Stomach (tissue), 4 donors: ENCODE data around the gene PLGRKT.

Source experiments
- EP300 ChIP-seq: sonication (generic); formaldehyde crosslinking; IDR thresholded peaks from one replicate; pipeline ENCODE4 v1.6.1; 2017; ENCODE audit warnings: antibody characterized with exemption
- POLR2A ChIP-seq, 4 donors: fragments of 450-650 bp; IDR thresholded peaks; one replicate each; pipeline ENCODE4 v1.6.1; 2016; ENCODE audit warnings: antibody characterized with exemption in 4 of 4, control low read depth in 2 of 4, mild to moderate bottlenecking in 1 of 4, moderate library complexity in 1 of 4
- POLR2AphosphoS5 ChIP-seq, 3 donors: sonication (generic); formaldehyde crosslinking; IDR thresholded peaks; one replicate each; pipeline ENCODE4 v1.6.1; 2016; ENCODE audit warnings: antibody characterized with exemption in 3 of 3
- TF ChIP-seq, protein P1 (sequence below), 7 experiments: fragments of 450-650 bp in 4 of 7; fragments of 200-600 bp in 3 of 7; sonication (generic) in 3 of 7; IDR thresholded peaks; one replicate each; pipeline ENCODE4 v1.5.1; 2016 to 2019; ENCODE audit warnings: antibody characterized with exemption in 7 of 7, control low read depth in 2 of 7, mild to moderate bottlenecking in 1 of 7

GRCh38 chr9:5418481-5418880, 19.2 kb downstream of the PLGRKT start:
- TF ChIP-seq POLR2A (IDR thresholded peaks at IDR 0.05): no peak
- TF ChIP-seq, protein P1, sequence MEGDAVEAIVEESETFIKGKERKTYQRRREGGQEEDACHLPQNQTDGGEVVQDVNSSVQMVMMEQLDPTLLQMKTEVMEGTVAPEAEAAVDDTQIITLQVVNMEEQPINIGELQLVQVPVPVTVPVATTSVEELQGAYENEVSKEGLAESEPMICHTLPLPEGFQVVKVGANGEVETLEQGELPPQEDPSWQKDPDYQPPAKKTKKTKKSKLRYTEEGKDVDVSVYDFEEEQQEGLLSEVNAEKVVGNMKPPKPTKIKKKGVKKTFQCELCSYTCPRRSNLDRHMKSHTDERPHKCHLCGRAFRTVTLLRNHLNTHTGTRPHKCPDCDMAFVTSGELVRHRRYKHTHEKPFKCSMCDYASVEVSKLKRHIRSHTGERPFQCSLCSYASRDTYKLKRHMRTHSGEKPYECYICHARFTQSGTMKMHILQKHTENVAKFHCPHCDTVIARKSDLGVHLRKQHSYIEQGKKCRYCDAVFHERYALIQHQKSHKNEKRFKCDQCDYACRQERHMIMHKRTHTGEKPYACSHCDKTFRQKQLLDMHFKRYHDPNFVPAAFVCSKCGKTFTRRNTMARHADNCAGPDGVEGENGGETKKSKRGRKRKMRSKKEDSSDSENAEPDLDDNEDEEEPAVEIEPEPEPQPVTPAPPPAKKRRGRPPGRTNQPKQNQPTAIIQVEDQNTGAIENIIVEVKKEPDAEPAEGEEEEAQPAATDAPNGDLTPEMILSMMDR (IDR thresholded peaks at IDR 0.05): no peak
- TF ChIP-seq EP300: no peak
- no peak for TF ChIP-seq POLR2AphosphoS5 (IDR thresholded peaks at IDR 0.05)
